ENCODE results near the gene SFXN5.

SFXN5 gene

DNA sequence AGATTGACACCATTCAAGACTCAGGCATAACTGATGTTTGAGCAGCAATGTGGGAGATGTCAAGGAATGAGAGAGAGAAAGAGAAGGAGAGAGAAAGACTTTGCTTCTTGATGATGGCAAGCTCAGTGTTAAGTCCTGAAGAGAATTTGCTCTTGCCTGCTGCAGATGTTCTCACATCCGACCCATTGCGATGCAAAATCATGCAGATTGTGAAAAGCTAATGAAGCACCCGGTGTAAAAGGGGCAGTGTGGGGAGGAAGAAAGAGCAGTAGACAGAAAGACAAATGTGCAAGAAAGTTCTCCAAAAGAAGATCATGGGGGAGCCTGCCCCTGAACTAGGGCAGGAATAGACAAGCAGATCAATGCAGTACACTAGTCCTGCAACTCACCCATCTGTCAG, 96.5 kb downstream of the SFXN5 start:
- no peak for DNase-seq (ENCODE audit: low read depth)

DNA sequence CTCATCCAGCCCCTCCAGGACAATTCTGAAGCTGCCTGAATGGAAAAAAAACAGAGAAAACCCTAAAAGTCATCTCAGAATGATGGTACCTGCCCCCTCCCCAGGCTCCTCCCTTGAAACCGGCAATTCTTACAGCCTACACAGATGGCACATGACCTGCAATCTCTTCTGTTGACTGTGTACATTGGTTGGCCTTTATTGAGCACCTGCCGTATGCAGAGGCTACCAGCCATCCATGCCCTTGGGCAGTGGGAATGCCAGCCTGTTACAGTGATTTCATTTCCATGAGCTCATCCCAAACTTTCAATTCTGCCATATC, 97.1 kb downstream of the SFXN5 start:
- no peak for DNase-seq (ENCODE audit: low read depth)

DNA sequence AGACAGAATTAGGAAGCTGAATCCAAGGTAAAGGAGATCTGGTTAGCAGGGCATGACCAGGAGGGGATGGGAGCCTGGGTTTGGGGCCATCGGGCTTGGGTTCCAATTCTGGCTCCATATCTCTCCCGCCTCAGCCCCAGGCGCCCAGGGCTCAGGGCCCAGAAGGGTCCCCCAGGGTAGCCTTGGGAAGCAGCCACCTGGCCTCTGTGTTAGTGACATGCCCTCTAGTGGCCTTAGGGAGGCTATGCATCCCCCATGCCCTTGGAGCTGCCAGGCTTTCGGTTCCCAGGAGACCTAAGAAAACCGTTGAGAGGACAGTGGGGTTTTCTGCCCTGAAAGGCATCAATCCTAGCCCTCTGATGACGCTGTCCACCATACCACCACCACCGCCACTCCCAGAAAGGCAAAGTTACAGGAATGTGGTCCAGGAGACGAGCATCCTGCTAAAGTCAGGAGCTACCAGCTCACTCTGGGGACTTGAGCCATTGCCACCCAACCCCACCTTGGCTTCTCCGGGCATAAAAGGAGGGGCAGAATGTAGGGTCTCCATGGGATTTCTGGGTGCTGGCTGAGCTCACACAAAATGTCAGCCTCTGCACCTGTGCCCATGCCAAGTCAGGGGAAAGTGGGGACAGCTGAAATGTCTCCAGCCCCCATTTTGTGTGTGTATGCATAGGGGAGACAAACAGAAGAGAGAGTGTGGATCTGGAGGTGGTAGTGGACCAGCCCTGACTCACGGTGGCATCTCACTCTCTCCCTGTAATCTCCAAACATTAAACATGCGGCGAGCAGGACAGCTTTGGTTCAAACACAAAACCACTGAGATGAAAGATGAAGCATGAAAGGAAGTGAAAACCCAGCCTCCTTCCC, 97.7 kb downstream of the SFXN5 start:
- peak; percentile 17 for DNase-seq (ENCODE audit: low read depth)

DNA sequence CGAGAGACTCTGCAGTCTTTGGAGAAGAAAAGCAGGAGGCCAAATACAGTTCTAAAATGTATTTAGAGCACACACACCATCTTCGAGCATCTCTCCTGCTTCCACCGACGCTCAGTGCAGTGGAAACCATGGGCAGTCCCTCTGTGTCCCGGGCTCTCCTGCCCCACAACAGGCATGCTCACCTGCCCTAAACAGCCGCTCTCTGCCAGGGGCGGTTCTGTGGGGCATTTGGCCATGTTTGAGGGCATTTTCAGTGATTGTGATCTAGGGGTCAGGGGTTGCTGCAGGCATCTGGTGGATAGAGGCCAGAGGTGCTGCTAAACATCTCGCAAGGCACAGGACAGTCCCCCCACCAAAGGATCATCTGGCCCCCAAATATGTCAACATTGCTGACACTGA, 98.4 kb downstream of the SFXN5 start:
- DNase-seq (ENCODE audit: low read depth), result no peak

DNA sequence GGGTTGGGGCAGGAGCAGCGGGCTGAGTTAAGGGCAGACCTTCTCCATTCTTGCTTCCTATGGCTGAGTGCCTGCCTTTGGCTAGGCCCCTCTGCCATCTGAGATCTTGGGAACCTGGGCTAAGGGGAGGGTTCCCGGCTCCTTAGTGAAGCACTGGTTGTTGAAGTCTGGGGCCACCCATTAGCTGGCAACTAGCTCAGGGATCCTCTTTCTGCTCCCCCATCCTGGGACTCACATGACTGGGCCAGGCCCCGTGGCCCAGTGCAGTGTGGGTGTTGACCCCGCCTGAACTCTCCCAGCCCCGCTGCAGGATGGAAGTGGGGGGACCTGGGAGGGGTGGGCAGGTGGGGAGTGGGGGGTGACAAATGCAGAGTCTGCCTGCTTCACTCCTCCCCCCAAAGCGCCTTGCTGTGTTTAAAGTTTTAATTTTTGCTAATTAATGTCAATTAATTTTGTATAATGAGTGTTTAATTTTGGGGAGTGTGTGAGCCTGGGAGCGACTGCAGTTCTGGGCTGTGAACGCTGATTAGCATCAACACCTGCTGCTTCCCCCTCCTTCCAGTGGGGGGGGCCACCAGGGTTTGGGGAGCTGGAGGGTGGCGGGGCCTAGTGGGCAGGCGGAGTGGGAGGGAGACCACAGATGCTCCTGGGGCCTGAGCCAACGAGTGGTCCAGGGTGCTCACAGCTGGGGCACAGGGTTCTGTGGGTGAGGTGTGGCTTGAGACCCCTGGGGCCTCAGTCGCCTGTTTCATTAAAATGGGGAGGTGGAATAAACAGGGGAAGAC, 99.0 kb downstream of the SFXN5 start:
- DNase-seq (ENCODE audit: low read depth), result no peak

DNA sequence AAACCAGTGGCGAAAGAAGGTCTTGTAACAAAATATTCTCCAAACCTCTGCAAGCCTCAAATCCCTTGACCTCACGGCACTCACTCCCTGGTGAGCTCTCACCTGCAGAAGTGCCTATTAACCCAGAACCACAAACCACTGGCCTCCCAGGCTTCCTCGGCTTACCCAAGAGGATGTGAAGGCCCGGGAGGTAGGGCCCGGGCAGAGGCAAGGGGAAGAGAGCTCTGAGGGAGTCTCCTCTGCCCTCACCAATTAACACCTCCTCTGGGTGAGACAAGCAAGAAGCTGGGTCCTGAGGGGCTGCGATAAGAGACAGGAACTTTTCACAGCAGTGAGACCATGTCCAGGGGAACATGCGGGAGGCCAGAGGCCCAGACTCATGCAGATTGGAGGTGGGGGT, 100.5 kb downstream of the SFXN5 start:
- no peak for DNase-seq (ENCODE audit: low read depth)

DNA sequence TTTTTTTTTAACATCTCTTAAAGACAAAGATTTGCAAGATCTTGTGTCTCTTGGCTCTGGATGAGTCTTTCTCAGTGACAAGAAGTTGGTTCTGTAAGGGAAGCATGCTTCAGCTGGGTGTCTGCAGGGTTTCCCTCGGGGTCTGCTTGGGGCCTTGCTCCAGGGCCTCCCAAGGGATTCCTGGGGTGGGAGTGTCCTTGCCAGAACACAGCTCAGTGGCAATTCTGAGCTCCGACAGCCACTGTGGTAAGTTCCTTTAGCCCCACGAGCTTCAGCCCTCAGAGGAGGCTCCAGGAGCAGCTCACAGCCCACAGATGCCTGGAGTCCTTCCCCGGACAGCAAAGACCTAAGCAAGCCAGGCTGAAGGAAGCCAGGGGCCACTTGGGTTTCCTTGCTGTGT, 101.8 kb downstream of the SFXN5 start:
- DNase-seq (ENCODE audit: low read depth), result no peak

DNA sequence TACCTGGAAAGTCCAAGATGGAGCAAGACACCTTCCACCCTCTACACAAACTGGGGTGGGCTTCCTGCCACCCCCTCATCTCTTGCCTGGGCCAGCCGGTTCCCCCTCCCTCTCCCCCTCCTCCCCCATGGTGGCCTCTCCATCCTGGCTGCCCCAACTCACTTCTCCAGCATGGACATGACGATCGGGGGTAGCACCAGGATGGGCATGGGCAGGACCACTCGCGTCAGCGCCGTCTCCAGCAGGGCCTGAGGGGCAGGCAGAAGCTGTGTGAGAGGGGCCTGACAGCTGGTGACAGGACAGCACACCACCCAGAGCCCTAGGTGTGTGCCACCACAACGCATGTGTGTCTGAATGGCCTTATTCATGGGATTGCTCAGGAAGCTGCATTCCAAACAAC, 103.2 kb downstream of the SFXN5 start:
- no peak for DNase-seq (ENCODE audit: low read depth)

DNA sequence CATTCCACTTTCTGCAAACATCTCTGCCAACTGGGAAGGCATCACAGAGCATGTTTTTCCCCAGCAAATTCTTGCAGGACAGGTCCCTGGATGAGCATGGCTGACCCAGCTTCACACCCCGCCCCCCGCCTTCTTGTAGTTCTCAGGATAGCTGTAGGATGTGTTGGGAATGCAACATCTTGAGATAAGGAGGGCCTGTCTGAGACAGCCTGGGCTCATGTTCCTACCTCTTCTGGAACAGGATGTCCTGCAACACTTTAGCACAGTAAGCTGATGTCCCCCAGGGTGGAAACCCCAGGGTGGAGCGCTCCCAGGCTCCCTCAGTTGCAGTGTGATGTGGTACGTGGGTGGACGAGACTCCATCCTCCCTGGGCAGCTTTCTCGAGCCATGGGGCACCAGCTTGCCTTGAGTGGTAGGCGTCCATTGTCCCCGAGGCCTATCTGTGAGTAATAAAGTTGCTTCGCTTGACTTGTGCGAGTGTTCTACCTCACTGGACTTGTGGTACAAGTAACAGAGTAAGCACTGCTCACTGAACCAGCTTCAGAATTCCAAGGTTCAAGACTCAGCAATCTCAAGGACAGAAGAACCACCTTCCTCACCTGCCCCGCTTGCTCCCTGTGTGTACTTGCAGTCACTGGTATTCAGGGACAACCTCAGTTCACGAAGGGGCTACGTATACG, 105.6 kb downstream of the SFXN5 start:
- DNase-seq (ENCODE audit: low read depth), result no peak

DNA sequence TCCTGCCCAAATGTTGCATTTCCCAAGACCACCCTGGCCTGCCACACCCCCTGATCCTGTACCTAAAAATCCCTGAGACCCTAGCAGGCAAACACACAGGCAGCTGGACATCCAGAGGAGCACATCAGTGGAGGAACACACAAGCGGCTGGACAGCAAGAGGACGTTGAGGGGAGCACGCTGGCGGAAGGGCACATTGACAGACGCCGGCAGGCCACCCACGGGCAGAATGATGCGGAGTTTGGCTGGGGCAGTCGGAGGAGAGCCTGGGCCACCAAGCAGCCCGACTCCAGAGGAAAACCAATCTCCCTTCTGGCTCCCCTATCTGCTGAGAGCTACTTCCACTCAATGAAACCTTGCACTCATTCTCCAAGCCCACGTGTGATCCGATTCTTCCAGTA, 106.5 kb downstream of the SFXN5 start:
- no peak for DNase-seq (ENCODE audit: low read depth)

DNA sequence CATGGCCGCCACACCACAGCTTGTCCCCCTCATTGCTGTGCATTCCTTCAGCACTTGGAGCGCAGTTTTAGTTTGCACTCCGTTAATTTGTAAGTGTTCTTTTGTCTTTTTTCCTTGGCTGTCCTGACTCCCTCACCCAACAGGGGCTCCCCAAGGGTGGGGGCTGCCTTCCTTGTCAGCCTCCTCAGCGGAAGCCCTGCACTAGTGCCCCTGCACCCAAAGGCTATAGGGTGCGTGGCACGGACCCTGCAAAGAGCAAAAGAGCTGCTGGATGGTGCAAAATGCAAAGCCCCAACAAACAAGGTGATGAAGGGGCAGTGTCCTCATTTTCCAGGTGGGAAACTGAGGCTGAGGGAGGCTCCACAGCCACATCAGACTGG, 107.4 kb downstream of the SFXN5 start:
- DNase-seq (ENCODE audit: low read depth), result no peak

DNA sequence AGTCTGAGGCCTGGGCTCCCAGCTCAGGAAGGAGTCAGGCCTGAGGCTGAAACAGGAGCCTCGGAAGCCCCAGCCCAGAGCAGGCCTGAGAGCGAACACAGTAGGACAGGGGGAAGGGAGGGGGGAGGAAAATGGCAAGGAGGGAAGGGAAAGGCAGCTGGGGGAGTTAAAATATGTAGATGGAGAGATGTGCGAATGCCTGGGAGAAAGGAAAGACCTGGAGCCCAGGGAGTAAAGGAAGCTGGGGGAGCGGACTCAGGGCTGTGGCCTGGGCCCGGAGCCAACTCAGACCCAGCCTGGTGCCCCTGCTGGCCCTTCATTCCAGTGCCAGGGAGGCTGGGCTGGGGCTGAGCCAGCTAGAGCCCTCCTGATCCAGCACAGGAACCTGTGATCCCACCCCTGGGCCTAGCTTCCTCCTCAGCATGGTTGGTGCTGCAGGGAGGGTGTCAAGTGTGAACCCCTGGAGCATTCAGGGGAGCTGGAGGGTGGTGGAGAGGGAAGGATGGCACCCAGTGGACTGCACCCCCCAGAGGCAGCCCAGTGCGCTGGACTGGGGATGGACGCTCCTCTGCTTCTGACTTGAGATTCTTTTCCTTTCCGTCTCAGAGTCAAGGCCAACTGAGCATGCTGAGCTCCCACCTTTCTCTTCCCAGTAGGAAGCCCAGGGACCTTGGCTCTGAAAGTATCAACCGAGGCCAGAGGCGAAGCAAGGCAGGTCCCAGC, 107.9 kb downstream of the SFXN5 start:
- DNase-seq (ENCODE audit: low read depth), result no peak

DNA sequence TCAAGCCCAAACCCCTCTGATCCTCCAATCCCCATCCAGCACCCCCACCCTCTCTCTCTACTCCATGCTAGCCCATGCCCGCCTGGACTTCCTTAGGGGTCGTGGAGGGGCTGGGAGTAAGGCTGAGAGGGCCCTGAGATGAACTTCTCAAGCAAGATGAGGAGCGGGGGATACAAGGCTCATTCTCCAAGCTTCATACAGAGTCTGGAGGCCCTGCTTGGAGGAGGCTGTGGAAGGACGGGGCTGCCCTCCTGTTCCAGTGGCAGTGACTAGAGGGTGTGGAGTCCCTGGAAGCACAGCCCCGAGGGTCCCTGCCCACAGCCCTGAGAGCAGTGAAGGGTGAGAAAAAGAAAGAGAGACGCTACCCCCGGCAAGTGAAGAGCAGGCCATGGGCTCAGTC, 108.6 kb downstream of the SFXN5 start:
- DNase-seq (ENCODE audit: low read depth), result no peak

DNA sequence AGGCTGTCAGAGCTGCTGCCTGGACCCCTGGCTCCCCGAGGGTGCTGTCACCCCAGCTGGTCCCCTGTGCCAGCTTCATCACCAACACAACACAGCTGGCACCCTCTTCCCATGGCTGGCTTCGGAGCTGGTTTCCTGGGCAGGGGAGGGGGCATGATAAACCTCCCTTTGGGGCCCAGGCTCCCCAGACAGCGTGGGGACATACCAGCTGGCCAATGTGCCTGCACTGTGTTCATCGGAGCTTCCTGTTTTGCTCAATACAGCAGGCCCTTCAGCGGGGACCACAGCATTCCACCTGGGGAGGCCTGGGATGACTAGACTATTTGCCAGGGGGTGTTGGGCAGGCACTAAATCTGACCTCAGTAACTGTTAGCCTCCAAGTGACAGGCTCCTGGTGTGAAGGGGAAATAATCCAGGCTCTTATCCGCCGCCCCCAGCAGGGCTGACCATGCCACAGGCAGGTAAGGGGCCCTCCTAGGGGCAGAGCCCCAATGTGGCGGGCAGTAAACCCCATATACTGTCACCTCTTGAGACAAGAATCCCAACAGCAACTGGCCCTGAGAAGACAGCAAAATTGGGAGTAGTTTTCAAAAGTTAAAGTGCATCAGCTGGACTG, 109.6 kb downstream of the SFXN5 start:
- DNase-seq (ENCODE audit: low read depth), result no peak

DNA sequence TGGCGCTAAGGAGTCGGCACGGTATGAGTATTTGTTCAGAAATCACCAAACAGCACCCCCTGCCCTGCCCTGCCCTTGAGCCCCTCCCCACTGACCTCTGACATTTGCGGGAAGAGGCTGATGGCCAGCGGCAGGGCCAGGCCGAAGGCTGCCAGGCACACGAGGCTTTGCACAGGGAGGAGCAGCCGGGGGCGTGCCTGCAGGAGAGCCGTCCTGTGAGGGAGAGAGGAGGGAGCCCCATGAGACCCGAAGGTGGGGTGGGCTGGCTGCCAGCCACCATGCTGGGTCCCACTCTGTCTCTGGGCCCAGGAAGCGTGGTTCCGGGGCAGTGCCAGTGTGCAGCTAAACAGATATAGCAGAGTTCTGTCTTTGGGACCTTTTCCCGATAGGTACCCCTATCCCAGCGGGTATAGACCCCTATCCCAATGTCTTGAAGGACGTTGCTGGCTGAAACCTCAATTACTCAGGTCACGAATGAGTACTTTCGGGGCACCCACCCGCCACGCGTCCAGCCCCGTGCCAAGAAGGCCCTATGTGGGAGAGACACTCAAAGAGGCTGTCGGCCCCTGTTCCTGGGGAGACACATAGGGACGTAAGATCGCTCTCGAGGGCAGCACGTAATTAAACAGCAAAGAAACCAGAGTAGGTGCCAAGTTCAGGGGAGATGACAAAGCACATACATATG, 110.3 kb downstream of the SFXN5 start:
- DNase-seq (ENCODE audit: low read depth), result no peak

DNA sequence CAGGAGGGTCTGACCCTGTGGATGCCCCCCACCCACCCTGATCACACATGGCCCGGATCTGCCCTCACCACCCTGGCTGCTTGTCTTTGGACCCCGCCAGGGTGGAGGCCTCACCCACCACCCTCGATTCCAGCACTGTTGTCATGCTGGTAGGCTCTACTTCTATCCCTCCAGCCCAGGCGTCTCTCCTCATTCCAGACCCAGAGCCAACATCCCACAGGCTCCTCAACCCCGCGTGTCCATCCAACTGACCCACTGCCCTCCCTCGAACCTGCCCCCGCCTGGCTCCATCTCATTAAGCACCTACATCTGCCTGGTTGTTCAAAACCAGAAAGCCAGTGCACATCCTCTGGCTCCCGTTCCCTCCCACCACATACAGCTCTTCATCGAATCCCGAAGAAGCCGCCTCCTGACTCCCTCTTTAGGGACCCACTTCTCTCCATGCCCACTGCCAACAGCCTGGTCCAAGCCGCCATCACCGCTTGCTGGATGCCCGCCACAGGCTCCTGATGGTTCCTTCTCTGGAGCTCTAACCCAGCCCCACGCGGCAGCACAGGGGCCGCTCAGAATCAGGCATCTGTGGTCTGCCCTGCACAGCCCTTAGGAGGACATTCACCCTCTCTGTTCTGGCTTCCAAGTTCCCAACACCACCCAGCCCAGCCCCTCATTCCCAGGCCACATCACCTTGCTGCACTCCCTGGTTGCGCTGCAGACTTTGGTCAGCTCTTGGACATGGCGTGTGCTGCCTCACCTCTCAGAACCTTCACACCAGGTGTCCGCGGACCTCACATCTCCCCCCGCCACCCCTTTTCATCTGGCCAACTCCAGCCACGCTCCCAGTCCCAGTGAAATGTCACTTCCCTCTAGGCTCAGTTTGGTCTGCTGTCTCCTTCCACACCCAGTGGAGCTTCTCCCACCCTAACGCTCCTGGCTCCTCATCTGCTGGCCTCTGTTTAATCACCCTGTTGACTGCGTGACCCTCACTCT, 111.2 kb downstream of the SFXN5 start:
- no peak for DNase-seq (ENCODE audit: low read depth)

DNA sequence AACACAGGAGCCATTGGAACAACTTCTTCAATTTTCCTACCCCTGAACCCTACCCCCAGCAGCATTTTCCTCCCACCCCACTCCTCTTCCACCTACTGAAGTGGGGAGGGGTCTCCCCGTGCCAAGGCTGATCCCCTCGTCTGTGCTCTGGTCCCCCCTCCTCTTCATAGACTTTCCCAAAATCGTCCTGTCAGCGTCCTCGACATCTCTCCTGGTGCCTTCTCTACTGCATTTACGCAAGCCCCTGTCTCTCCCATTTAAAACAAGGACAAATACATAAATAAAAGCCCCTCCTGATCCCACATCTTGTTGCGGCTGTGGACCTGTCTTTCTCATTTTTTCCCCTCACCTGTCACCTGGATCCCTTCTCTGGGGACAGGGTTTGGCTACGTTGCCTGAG, 112.0 kb downstream of the SFXN5 start:
- DNase-seq (ENCODE audit: low read depth), result no peak

DNA sequence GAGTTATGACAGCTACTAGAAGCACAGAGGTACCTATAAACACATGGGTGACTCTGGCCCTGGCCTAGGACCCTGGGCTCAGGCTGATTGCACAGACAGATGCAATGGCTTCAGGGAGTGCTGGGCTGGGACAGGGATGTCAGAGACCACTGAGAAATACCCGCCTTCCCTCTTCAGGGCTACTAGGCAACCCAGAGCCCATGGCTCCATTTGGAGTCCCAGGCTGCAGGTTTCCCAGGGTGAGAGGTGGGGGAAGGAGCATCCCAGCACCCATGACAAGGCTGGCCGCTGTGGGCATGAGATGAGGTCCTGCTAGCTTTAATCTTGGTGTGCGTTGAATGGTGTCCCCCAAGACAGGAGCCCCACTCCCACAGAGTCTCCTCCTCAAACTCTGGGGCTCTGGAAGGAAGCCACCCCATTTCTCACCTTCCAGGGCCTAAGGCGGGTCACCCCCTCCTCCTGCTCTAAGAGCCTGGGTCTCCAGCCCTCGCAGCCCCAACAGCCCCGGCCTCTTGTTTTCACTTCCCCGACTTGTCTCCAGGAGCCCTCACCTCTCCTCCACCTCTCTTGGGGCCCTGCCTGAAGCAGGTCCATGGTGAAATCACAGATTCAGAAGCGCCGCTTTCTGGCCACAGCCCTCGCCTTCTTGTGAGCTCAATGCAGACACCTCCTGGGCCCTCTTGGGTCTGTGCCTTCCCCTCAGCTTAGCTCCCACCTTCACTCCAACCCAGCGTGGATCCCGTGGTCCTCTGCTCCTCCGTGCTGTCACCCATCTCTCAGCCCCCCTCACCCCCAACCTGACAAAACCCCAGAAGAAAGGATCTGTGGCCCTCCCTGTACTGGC, 112.7 kb downstream of the SFXN5 start:
- DNase-seq (ENCODE audit: low read depth), result no peak

DNA sequence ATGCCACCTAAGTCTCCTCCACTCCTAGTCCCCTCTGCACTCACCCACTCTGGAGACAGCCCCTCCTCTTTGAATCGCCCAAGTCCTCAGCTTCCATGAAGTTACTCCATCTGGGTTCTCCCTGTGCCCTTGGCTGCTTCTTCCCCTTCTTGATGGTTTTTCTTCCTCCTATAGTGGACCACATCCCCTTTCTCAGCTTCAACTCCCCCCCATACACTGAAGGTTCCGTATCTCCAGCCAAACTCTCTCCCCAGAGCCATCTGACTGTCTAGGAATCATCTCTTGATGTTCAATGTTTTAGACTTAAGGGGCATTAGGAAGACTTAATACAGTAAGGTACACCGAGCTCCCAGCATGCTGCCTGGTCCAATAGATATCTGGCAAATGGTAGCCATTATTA, 114.6 kb downstream of the SFXN5 start:
- DNase-seq (ENCODE audit: low read depth), result no peak
